Gastrocnemius medialis (tissue), 4 donors: ENCODE measurements around the gene DEFB128.

Experiments
- CTCF ChIP-seq, 5 experiments: fragments of 450-650 bp in 3 of 5; fragments of 200-600 bp in 2 of 5; sonication (generic) in 2 of 5; IDR thresholded peaks in 4 of 5; conservative IDR thresholded peaks in 1 of 5; 1 replicate in 4 of 5; 2 replicates in 1 of 5; pipeline ENCODE4 v1.5.1; 2016 to 2019; ENCODE audit warnings: antibody characterized with exemption in 5 of 5, mild to moderate bottlenecking in 3 of 5, moderate library complexity in 3 of 5
- POLR2A ChIP-seq, 2 donors: fragments of 450-650 bp; IDR thresholded peaks; one replicate each; pipeline ENCODE4 v1.6.1; 2017; ENCODE audit warnings: antibody characterized with exemption in 2 of 2, mild to moderate bottlenecking in 2 of 2, moderate library complexity in 2 of 2

GRCh38 chr20:226958-227357, 37.4 kb upstream of the DEFB128 start, which contains the start of gene DEFB129:
- no peak for TF ChIP-seq CTCF (IDR thresholded peaks at IDR 0.05 in 4 of 5, conservative IDR thresholded peaks at IDR 0.05 in 1 of 5)
- no peak for TF ChIP-seq POLR2A (IDR thresholded peaks at IDR 0.05)
